ENCODE measurements around the gene C16orf78.
A peak's percentile ranks its signal among the peaks of the same experiment; 100 is the strongest.

The C16orf78 gene

GRCh38 chr16:49431591-49432290 is 58.1 kb downstream of the C16orf78 start:
- no peak for DNase-seq (ENCODE audit: low read depth)

- no peak for DNase-seq (ENCODE audit: low read depth)
Observed at GRCh38 chr16:49434733-49435132, 61.1 kb downstream of the C16orf78 start.

GRCh38 chr16:49436181-49436580 is 62.6 kb downstream of the C16orf78 start:
- no peak for DNase-seq (ENCODE audit: low read depth)

- no peak for DNase-seq (ENCODE audit: low read depth)
Observed at GRCh38 chr16:49437344-49437743, 63.7 kb downstream of the C16orf78 start.

GRCh38 chr16:49439050-49439449 is 65.4 kb downstream of the C16orf78 start:
- DNase-seq (ENCODE audit: low read depth): no peak

GRCh38 chr16:49439676-49440075 is 66.1 kb downstream of the C16orf78 start:
- no peak for DNase-seq (ENCODE audit: low read depth)

- no peak for DNase-seq (ENCODE audit: low read depth)
Observed at GRCh38 chr16:49440156-49441065, 66.8 kb downstream of the C16orf78 start.

GRCh38 chr16:49441366-49441780 is 67.8 kb downstream of the C16orf78 start:
- peak; percentile 66 for DNase-seq (ENCODE audit: low read depth)

GRCh38 chr16:49442805-49443204 is 69.2 kb downstream of the C16orf78 start:
- DNase-seq (ENCODE audit: low read depth): no peak

- DNase-seq (ENCODE audit: low read depth): no peak
Observed at GRCh38 chr16:49443576-49443975, 70.0 kb downstream of the C16orf78 start.

- no peak for DNase-seq (ENCODE audit: low read depth)
Observed at GRCh38 chr16:49446805-49447204, 73.2 kb downstream of the C16orf78 start.
